Spleen (tissue), 7 donors: ENCODE measurements around the gene BCAR1.

Source experiments
- POLR2A ChIP-seq, 3 donors: fragments of 450-650 bp; IDR thresholded peaks; one replicate each; pipeline ENCODE4 v1.5.1; 2017; ENCODE audit warnings: antibody characterized with exemption in 3 of 3, mild to moderate bottlenecking in 1 of 3
- POLR2AphosphoS5 ChIP-seq, 3 donors: sonication (generic); formaldehyde crosslinking; IDR thresholded peaks; one replicate each; pipeline ENCODE4 v1.5.1; 2017; ENCODE audit warnings: antibody characterized with exemption in 3 of 3
- TF ChIP-seq, protein P1 (sequence below), 11 experiments: fragments of 200-600 bp in 7 of 11; fragments of 450-650 bp in 4 of 11; sonication (generic) in 4 of 11; IDR thresholded peaks in 8 of 11; conservative IDR thresholded peaks in 3 of 11; 1 replicate in 7 of 11; 2 replicates in 4 of 11; pipeline versions ENCODE4 v1.4.0 to v1.8.0; 2016 to 2021; ENCODE audit warnings: antibody characterized with exemption in 11 of 11, inconsistent platforms in 4 of 11, mild to moderate bottlenecking in 1 of 11
- donor health status: DM: no; HTN: no; CAD: no; lungs with moderate emphysema.
- donor health status: DM: no; HTN: no; CAD: no.
- donor health status: DM: no; HTN: no; CAD: no.

DNA sequence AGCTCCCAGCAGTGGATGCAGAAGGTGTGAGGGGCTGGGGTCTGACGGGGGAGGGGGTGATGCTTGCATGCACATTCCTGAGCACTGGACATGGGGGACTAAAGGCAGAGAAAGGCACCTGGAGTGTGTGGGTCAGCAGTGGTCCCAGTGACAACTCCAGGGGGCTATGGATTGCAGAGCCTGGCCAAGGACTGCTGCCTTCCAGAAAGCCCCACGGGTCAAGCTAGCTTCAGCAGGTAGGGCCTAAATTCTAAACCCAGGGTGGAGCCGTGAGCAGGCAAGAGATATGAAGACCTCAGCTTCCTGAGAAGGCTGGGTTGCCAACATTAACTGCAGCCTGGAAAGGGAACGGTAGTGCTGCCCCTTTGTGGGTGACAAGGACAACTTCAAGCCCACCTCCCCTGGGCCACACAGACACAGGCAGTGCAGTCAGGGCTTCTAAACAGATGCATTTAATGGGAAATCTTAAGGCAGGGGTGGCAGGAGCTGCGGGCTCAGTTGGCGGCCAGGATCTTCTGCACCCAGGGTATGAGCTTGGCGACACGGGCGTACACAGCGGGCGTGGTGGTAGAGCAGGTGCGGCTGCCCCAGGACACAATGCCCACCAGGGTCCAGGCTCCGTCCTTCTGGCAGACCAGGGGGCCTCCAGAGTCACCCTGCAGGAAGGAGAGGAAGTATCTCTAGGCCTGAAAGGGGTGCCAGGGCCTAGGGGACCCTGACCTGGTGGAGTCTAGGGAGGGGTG lies 47.6 kb downstream of the BCAR1 start:
- TF ChIP-seq, protein P1, sequence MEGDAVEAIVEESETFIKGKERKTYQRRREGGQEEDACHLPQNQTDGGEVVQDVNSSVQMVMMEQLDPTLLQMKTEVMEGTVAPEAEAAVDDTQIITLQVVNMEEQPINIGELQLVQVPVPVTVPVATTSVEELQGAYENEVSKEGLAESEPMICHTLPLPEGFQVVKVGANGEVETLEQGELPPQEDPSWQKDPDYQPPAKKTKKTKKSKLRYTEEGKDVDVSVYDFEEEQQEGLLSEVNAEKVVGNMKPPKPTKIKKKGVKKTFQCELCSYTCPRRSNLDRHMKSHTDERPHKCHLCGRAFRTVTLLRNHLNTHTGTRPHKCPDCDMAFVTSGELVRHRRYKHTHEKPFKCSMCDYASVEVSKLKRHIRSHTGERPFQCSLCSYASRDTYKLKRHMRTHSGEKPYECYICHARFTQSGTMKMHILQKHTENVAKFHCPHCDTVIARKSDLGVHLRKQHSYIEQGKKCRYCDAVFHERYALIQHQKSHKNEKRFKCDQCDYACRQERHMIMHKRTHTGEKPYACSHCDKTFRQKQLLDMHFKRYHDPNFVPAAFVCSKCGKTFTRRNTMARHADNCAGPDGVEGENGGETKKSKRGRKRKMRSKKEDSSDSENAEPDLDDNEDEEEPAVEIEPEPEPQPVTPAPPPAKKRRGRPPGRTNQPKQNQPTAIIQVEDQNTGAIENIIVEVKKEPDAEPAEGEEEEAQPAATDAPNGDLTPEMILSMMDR (IDR thresholded peaks at IDR 0.05 in 8 of 11, conservative IDR thresholded peaks at IDR 0.05 in 3 of 11): no peak
- TF ChIP-seq POLR2A (IDR thresholded peaks at IDR 0.05) (no peak), POLR2AphosphoS5 (IDR thresholded peaks at IDR 0.05) (no peak)
